Cerebellar cortex (tissue), 1 donor: ENCODE data around the gene TRIB2.

Source experiments
- DNase-seq: peaks from one replicate; pipeline ENCODE4 v3.0.0-alpha.2; 2015; ENCODE audit warnings: low spot score

Gene TRIB2

GRCh38 chr2:12700989-12701388 lies 15.7 kb upstream of the TRIB2 start:
- no peak for DNase-seq

GRCh38 chr2:12701786-12702167 lies 15.0 kb upstream of the TRIB2 start:
- no peak for DNase-seq

DNA sequence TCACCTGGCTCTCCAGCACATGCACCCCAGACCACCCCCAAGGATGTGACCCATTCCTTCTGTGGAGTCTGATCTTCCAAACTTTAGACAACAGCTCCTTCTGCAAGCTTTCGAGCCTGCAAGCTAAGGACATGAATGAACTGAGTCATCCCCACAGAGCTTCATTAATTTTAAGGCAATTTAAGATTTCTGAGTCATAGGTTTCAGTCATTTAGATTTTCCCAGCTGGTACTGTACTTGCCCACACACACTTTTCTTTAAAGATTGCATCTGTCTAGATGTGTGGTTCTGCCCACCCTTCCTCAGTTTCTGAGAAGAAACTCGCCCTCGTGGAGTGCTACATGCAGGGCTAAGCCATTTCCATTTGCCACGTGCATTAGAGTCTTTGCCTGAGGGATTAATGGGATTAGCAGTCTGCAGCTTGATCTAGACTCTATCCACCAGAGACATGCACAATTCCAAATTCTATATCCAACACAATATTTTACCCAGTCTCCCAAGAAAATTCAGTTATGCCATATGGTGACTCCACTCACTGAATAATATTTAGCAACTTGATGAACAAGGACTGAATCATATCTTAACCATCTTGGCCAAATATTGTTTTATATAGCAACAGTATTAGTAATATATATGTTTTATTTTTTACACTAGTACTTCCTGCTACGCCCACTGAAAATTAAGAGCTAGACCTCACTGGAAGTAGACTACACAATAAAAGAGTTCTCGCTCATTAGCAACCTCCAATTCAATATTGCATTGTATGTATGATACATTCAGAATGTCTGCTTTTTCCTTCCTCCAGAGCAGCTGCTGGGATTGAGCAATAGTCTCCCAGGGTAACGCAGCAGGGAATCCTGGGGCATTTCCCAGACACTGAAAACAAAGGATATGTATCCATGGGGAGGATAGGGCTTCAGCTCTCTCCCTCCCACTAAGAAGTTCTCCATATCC lies 14.3 kb upstream of the TRIB2 start:
- DNase-seq: peak; percentile 17

DNA sequence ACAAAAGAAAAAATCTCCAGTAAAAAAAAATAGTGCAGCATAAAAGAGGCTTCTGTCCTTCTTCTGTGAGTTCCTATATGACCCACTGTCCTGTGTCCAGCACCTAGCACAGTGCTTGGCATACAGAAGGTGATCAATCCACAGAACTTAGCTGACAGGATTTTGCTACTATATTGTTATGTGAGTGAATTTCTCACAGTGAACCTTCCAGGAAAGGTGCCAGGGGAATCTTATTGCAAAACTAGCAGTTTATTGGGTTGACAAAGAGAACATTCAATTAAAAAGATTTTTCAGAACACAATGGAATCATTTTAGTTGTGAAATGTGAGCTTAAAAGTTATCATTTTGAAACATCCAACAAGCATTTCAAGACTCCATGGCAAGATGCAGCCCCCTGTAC lies 12.4 kb upstream of the TRIB2 start:
- no peak for DNase-seq

GRCh38 chr2:12705230-12705629 lies 11.5 kb upstream of the TRIB2 start:
- DNase-seq: no peak

- no peak for DNase-seq
Observed at GRCh38 chr2:12705742-12706141, 11.0 kb upstream of the TRIB2 start.

DNA sequence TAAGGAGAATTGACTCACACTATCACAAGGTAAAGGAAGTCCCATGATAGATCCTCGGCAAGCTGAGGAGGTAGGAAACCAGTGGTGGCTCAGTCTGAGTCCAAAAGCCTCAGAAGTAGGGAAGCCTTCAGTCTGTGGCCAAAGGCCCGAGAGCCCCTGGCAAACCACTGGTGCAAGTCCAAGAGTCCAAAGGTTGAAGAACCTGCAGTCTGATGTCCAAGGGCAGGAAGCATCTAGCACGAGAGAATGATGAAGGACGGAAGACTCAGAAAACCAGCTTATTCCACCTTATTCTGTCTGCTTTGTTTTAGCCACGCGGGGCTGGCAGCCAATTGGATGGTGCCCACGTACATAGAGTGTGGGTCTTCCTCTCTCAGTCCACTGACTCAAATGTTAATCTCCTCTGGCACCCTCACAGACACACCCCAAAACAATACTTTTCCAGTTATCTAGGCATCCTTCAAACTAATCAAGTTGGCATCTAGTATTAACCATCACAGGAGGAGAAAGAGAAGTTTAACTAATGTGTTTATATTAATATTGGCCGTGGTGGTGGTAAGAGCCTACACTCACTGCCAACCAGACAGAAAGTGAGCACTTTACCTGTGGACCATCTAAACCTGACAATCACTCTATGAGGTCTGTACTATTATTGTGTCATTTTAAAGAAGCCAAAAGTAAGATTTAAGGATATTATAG lies 8.1 kb upstream of the TRIB2 start:
- no peak for DNase-seq

DNA sequence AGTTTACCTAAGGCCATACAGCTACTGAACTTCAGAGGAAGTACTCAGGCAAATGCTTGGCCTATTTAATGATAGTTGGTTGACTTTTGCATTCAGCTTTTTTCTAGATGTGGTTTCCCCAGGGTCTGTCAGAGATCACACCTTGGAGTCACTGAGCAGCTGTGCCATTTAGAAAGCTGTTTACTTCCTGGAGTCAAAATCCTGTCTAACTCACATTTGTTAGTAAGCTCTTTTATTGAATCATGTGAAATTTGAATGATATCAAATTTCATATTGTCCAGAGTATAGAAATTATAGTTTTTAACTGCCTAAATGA lies 7.6 kb upstream of the TRIB2 start:
- DNase-seq: no peak

DNA sequence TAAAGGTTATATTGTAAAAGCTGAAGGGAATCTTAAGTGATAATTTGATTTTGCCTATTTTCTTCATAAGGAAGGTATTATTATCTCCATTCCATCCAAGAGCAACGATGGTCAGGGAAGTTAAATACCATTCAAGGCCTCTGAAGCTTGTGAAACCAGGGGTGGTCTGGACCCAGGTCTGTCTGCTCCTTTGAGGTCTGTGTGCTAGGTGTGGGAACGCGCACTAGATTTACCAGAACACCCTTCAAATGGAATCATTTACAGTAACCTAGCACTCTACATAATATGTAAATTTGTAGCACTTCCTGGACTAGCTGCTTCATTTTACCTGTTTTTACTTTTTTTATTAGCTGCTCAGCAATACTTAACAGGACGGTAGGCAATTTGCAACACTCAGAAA lies 6.4 kb upstream of the TRIB2 start:
- no peak for DNase-seq

GRCh38 chr2:12711339-12711738 lies 5.4 kb upstream of the TRIB2 start:
- no peak for DNase-seq

GRCh38 chr2:12712881-12713280 lies 3.9 kb upstream of the TRIB2 start:
- no peak for DNase-seq

- DNase-seq: no peak
Observed at GRCh38 chr2:12714391-12715221, 2.1 kb upstream of the TRIB2 start.

DNA sequence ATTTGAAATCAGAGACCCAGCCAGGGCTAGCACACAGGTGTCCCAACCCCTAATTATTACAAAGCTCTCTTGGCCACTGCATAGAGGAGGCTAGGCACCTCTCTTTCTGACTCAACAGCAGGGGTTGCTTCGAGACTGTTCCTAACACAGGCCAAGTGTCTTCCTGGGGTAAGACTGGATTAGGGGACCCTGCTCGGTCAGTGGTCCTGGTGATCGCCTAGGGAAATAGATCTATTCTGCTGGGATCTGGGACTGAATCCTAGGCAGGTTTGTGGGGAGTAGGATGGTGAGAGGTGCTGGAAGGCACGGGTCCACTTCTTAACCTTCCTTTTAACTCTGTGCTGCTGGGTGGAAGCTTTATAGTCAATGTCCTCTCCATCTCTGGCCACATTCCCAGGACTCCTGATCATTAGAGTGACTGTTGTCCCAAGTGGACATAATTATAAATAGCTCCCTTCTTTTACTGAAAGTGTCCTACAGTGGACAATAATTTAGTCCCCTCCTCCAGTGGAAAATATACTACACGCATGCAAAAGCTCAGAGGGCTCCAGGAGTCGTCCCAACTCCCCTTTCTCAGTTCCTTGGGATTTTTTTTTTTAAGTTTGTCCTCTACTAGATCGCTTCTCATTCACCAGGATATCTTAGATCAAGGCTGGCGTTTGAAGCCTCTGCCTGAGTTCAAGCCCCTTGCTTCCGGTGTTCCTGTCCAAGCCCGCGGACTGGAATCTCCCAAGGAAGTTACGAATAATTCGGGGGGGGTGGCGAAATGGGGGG lies 1.3 kb upstream of the TRIB2 start:
- DNase-seq: no peak

DNA sequence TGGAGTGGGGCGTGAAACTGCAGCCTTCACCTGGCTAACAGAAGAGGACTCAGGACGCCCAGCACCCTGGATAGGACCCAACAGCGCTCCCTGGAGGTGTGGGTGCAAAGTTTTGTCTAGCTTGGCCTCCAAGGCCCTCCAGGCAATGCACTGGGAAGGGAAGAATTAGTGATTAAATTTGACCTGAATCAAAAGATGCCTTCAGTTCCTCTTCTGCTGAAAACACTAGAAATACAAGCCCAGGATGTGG lies 779 bp upstream of the TRIB2 start:
- DNase-seq: peak; percentile 67

DNA sequence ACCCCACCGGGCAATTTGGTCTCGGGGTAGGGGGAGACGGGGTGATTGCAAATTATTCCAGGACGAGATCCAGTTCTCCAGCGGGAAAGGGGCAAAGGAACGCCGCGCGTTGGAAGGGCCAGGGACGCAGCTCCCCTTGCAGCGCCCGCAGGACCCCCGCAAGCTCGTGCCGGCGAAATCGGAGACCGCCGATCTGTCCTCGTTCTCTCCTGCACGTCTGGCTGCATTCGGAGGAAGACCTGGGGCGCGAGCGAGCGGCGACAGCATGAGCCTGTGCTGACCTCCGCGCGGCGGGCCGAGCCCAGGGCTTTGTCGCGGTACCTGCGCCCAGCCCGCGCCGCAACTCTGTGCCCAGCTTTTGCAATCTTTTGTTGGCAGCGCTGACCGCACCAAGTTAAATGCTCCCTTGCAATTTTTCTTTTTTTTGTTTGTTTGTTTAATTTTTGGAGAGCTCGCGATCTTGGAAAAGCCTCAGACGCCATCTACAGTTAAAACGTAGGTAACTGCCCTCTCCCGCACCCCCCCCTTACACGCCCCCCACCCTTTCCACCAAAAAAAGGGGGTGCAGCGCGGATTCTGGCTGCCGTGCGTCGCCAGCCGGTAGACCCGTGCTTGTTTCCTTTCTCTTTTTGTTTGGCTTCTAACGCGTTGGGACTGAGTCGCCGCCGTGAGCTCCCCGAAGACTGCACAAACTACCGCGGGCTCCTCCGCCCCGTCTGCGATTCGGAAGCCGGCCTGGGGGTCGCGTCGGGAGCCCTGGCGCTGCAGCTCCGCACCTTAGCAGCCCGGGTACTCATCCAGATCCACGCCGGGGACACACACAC lies 667 bp downstream of the TRIB2 start:
- peak; percentile 35 for DNase-seq

DNA sequence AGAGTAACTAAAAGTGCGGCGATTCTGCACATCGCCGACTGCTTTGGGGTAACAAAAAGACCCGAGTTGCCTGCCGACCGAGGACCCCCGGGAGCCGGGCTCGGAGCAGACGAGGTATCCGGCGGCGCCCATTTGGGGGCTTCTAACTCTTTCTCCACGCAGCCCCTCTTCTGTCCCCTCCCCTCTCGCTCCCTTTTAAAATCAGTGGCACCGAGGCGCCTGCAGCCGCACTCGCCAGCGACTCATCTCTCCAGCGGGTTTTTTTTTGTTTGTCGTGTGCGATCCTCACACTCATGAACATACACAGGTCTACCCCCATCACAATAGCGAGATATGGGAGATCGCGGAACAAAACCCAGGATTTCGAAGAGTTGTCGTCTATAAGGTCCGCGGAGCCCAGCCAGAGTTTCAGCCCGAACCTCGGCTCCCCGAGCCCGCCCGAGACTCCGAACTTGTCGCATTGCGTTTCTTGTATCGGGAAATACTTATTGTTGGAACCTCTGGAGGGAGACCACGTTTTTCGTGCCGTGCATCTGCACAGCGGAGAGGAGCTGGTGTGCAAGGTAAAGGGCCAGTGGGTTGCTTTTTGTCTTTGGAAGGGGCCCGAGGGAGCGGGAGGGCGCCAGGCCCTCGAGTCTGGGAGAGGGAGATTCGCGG lies 1.4 kb downstream of the TRIB2 start:
- DNase-seq: peak; percentile 21

DNA sequence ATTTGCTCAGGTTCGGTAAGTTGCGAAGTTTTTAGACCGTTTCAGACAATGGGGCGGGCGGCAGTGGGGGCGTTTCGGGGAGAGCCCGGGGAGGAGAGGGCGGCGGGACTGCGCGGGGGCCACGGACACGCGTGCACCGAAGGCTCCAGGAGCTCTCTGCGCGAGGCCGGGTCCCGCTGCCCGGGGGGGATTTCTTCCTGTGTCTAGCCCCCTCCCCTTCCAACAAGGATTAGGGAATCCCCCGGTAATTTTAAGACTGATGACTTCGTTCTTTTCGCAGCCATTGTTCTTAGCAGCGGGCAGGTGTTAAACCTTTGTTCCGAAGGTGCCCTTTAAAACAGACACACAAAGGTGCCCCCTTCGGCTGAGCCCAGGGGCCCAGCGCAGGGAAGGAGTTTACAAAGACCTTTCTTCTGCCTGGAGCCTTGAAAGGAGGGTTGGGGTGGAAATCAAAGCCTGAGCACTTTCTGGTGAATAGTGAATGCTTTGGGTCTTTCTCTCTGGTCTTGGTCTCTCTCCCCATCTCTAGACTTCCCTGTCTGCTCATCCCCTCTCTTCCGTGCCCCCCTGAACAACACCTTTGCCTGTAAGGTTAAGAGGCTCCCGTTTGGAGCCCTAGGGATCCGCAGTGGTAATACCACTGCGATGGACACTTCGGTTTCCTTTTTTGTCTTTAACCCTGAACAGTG lies 2.1 kb downstream of the TRIB2 start:
- DNase-seq: peak; percentile 25

DNA sequence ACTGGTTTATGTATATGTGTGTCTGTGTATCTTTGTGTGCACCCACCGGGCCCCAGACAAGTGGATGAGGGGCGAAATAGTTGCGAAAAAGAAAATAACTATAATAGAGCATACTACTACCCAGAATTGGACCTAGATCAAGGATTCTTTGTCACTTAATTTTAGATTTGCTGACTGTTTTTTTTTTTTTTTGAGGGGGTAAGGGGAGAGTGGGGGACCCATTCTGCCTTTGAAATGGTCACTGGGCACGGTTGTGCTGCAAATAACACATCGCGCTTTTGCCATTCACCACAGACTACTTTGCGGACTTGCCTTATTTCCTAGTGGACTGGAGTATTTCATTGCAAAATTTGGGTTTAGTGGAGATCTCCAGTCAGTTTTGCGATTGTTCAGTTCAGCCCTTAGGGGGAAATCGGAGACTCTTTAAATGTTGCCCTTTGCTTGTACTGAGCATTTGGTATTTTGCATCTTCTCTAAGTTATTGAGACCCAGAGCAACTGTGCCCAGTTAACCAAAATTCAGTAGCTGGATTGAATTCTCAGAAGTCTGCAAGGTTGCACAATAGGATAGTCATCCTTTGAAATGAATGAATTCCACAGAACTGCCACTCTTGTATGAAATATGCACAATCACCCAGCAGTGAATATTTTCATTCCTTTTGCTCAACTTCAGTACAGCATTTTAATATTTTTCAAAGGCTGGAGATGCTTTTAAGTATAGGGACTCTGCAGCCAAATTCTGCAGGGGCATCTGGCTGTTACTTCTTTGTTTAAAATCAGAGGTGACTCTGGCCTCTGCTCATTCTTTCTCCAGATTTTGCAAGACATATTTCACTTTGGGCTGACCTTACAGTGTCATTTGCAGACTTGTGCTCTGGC lies 2.9 kb downstream of the TRIB2 start:
- DNase-seq: peak; percentile 43

DNA sequence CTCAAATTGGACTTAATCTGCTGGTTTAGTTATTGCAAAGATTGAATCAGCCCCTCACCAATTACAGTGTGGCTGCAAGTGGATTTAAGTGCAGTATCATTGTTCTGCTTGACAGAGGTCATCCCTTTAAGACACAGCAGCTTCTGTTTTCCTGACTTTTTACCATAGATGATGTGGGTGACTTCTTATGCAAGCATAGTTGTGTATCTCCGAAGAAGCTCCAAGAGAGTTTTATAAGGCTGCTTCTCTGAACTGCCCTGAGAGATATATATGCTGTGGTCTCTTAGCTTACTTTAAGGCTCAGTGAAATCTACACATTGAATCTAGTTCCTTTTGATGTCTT lies 3.5 kb downstream of the TRIB2 start:
- DNase-seq: peak; percentile 33
